ENCODE measurements around the gene MAN1B1.

The MAN1B1 gene

GRCh38 chr9:137086531-137087408 lies at the start of gene MAN1B1:
Gene MAN1B1, plus strand, starts transcription at chr9:137086985. Its CDS starts 15 bp downstream, at chr9:137087000.
- peak within 1 kb of the TSS; percentile 85 for H3K4me3 ChIP-seq (ENCODE audit: low read length)
- peaks cover 6% of the 10 kb centered on the region; the same call in 1 of the 2 replicates for H3F3A ChIP-seq (ENCODE audit: insufficient read depth, low read length)
- no peaks in the 10 kb centered on the region for H3K27me3 ChIP-seq (replicated peaks; ENCODE audit: insufficient read depth, low read length)
- peak; percentile 100 for DNase-seq
- peaks cover 12% of the 10 kb centered on the region for H3K4me1 ChIP-seq (ENCODE audit: low read length)
- H3K27ac ChIP-seq (ENCODE audit: low read length) = peak within 1 kb of the TSS; percentile 79
- no peaks in the 10 kb centered on the region for H3K9me3 ChIP-seq (replicated peaks; ENCODE audit: insufficient read depth, low read length)
- peak within 1 kb of the TSS; percentile 92 for H3K4me2 ChIP-seq (ENCODE audit: low read depth, low read length)
- no peak for TF ChIP-seq CTCF (IDR thresholded peaks at IDR 0.05; ENCODE audit: low read length)
- TF ChIP-seq EZH2phosphoT487 (IDR thresholded peaks at IDR 0.05; ENCODE audit: low read length) = no peak
- TF ChIP-seq EZH2 (optimal IDR thresholded peaks at IDR 0.05; ENCODE audit: low read depth, low read length) = no peak
- H3K79me2 ChIP-seq (ENCODE audit: low read length) = 0 out of 2 replicates have a peak, but pooled peaks cover 3% of the 10 kb centered on the region
- peak within 1 kb of the TSS; percentile 79 for H2AFZ ChIP-seq (ENCODE audit: low read length)
- peak within 1 kb of the TSS; percentile 96 for H3K9ac ChIP-seq (ENCODE audit: low read length)
- no peaks in the 10 kb centered on the region for H3K9me2 ChIP-seq (replicated peaks; ENCODE audit: insufficient read depth, low read length)
- H4K20me1 ChIP-seq (ENCODE audit: insufficient read depth, low read length) = no peaks in the 10 kb centered on the region
- H3K36me3 ChIP-seq (replicated peaks; ENCODE audit: insufficient read depth, low read length) = no peaks in the 10 kb centered on the region

GRCh38 chr9:137037035-137037434 lies 49.8 kb upstream of the MAN1B1 start:
- no peak overlapping the region for H3K9ac ChIP-seq (ENCODE audit: low read length)
- H3K36me3 ChIP-seq (replicated peaks; ENCODE audit: insufficient read depth, low read length) = no peaks in the 10 kb centered on the region
- no peak for DNase-seq
- peaks cover 78% of the 10 kb centered on the region for H3K27me3 ChIP-seq (replicated peaks; ENCODE audit: insufficient read depth, low read length)
- no peak overlapping the region for H3K4me2 ChIP-seq (ENCODE audit: low read depth, low read length)
- H3K4me1 ChIP-seq (ENCODE audit: low read length) = no peaks in the 10 kb centered on the region
- H4K20me1 ChIP-seq (ENCODE audit: insufficient read depth, low read length) = no peaks in the 10 kb centered on the region
- no peak for TF ChIP-seq CTCF (IDR thresholded peaks at IDR 0.05; ENCODE audit: low read length)
- no peak for TF ChIP-seq EZH2phosphoT487 (IDR thresholded peaks at IDR 0.05; ENCODE audit: low read length)
- TF ChIP-seq EZH2 (optimal IDR thresholded peaks at IDR 0.05; ENCODE audit: low read depth, low read length) = no peak
- no peak overlapping the region for H3K27ac ChIP-seq (ENCODE audit: low read length)
- H3K9me2 ChIP-seq (replicated peaks; ENCODE audit: insufficient read depth, low read length) = no peaks in the 10 kb centered on the region
- no peaks in the 10 kb centered on the region for H3K9me3 ChIP-seq (replicated peaks; ENCODE audit: insufficient read depth, low read length)
- H3K79me2 ChIP-seq (ENCODE audit: low read length) = no peaks in the 10 kb centered on the region
- H3K4me3 ChIP-seq (ENCODE audit: low read length) = no peak overlapping the region
- H2AFZ ChIP-seq (ENCODE audit: low read length) = no peak overlapping the region
- H3F3A ChIP-seq (ENCODE audit: insufficient read depth, low read length) = no peaks in the 10 kb centered on the region; the same call in 1 of the 2 replicates

- H3K9me2 ChIP-seq (replicated peaks; ENCODE audit: insufficient read depth, low read length) = no peaks in the 10 kb centered on the region
- no peak for DNase-seq
- no peaks in the 10 kb centered on the region for H3K36me3 ChIP-seq (replicated peaks; ENCODE audit: insufficient read depth, low read length)
- no peaks in the 10 kb centered on the region for H3K79me2 ChIP-seq (ENCODE audit: low read length)
- no peak overlapping the region for H3K9ac ChIP-seq (ENCODE audit: low read length)
- H4K20me1 ChIP-seq (ENCODE audit: insufficient read depth, low read length) = no peaks in the 10 kb centered on the region
- TF ChIP-seq EZH2 (optimal IDR thresholded peaks at IDR 0.05; ENCODE audit: low read depth, low read length) (no peak), EZH2phosphoT487 (IDR thresholded peaks at IDR 0.05; ENCODE audit: low read length) (no peak), CTCF (IDR thresholded peaks at IDR 0.05; ENCODE audit: low read length) (no peak)
- H3K4me2 ChIP-seq (ENCODE audit: low read depth, low read length) = no peak overlapping the region
- no peaks in the 10 kb centered on the region for H3K9me3 ChIP-seq (replicated peaks; ENCODE audit: insufficient read depth, low read length)
- H3K4me3 ChIP-seq (ENCODE audit: low read length) = no peak overlapping the region
- no peaks in the 10 kb centered on the region; the same call in 1 of the 2 replicates for H3F3A ChIP-seq (ENCODE audit: insufficient read depth, low read length)
- H3K27me3 ChIP-seq (replicated peaks; ENCODE audit: insufficient read depth, low read length) = peaks cover 75% of the 10 kb centered on the region
- H3K27ac ChIP-seq (ENCODE audit: low read length) = no peak overlapping the region
- no peak overlapping the region for H2AFZ ChIP-seq (ENCODE audit: low read length)
- no peaks in the 10 kb centered on the region for H3K4me1 ChIP-seq (ENCODE audit: low read length)
These were observed 49.3 kb upstream of the MAN1B1 start for GRCh38 chr9:137037483-137037882.

Data from MM.1S (cell line).